IPS-15b (cell line): ENCODE data around the gene LRMDA.

Experiments
- H3K27me3 ChIP-seq: one replicate; pipeline ENCODE4 v1.6.1; 2013; ENCODE audit warnings: low read length; ENCODE audit not compliant: control insufficient read depth, insufficient read depth
- H3K36me3 ChIP-seq: one replicate; pipeline ENCODE4 v1.6.1; 2013; ENCODE audit warnings: low read length; ENCODE audit not compliant: control insufficient read depth, insufficient read depth
- H3K4me1 ChIP-seq: one replicate; pipeline ENCODE4 v1.6.1; 2013; ENCODE audit warnings: mild to moderate bottlenecking, low read length; ENCODE audit not compliant: control insufficient read depth, insufficient read depth
- H3K4me3 ChIP-seq: one replicate; pipeline ENCODE4 v1.5.1; 2013; ENCODE audit warnings: low read depth, low read length
- H3K9ac ChIP-seq: one replicate; pipeline ENCODE4 v1.6.1; 2013; ENCODE audit warnings: low read depth, mild to moderate bottlenecking, low read length
- H3K9me3 ChIP-seq: one replicate; pipeline ENCODE4 v1.6.1; 2013; ENCODE audit warnings: mild to moderate bottlenecking, low read length; ENCODE audit not compliant: control insufficient read depth, insufficient read depth

Gene LRMDA

GRCh38 chr10:76309741-76310587 lies 878.5 kb downstream of the LRMDA start:
- H3K36me3 ChIP-seq: no peaks in the 10 kb centered on the region
- H3K27me3 ChIP-seq: no peaks in the 10 kb centered on the region
- no peak overlapping the region for H3K4me3 ChIP-seq
- H3K9ac ChIP-seq: no peak overlapping the region
- H3K9me3 ChIP-seq: no peaks in the 10 kb centered on the region
- peaks cover 2% of the 10 kb centered on the region for H3K4me1 ChIP-seq

GRCh38 chr10:76310588-76311080 lies 879.2 kb downstream of the LRMDA start:
- H3K4me1 ChIP-seq: peaks cover 2% of the 10 kb centered on the region
- H3K36me3 ChIP-seq: no peaks in the 10 kb centered on the region
- no peak overlapping the region for H3K9ac ChIP-seq

GRCh38 chr10:76311752-76312636 lies 880.6 kb downstream of the LRMDA start:
- no peaks in the 10 kb centered on the region for H3K36me3 ChIP-seq
- H3K9ac ChIP-seq: no peak overlapping the region
- no peaks in the 10 kb centered on the region for H3K27me3 ChIP-seq
- H3K4me3 ChIP-seq: no peak overlapping the region
- no peaks in the 10 kb centered on the region for H3K9me3 ChIP-seq
- peaks cover 2% of the 10 kb centered on the region for H3K4me1 ChIP-seq

More at GRCh38 chr10:76310588-76311080, 879.2 kb downstream of the LRMDA start:
- Histone ChIP-seq H3K9me3 (no peaks in the 10 kb centered on the region), H3K4me3 (no peak overlapping the region), H3K27me3 (no peaks in the 10 kb centered on the region)

GRCh38 chr10:76315240-76315639 lies 883.8 kb downstream of the LRMDA start:
- Histone ChIP-seq H3K4me1 (peaks cover 2% of the 10 kb centered on the region), H3K4me3 (peak overlapping the region; percentile 32), H3K36me3 (no peaks in the 10 kb centered on the region), H3K27me3 (no peaks in the 10 kb centered on the region), H3K9me3 (no peaks in the 10 kb centered on the region), H3K9ac (no peak overlapping the region)

- H3K27me3 ChIP-seq: no peaks in the 10 kb centered on the region
- no peaks in the 10 kb centered on the region for H3K9me3 ChIP-seq
- no peak overlapping the region for H3K9ac ChIP-seq
- no peak overlapping the region for H3K4me3 ChIP-seq
- no peaks in the 10 kb centered on the region for H3K4me1 ChIP-seq
- no peaks in the 10 kb centered on the region for H3K36me3 ChIP-seq
These were observed 884.8 kb downstream of the LRMDA start for GRCh38 chr10:76316234-76316633.

- no peaks in the 10 kb centered on the region for H3K27me3 ChIP-seq
- H3K9me3 ChIP-seq: no peaks in the 10 kb centered on the region
- no peak overlapping the region for H3K9ac ChIP-seq
- H3K4me3 ChIP-seq: no peak overlapping the region
- no peaks in the 10 kb centered on the region for H3K36me3 ChIP-seq
- no peaks in the 10 kb centered on the region for H3K4me1 ChIP-seq
These were observed 885.7 kb downstream of the LRMDA start for GRCh38 chr10:76317078-76317477.

GRCh38 chr10:76318211-76318610 lies 886.8 kb downstream of the LRMDA start:
- Histone ChIP-seq H3K9ac (no peak overlapping the region), H3K36me3 (no peaks in the 10 kb centered on the region), H3K4me3 (no peak overlapping the region), H3K4me1 (no peaks in the 10 kb centered on the region), H3K27me3 (no peaks in the 10 kb centered on the region), H3K9me3 (no peaks in the 10 kb centered on the region)

GRCh38 chr10:76319661-76320060 lies 888.2 kb downstream of the LRMDA start:
- Histone ChIP-seq H3K4me1 (no peaks in the 10 kb centered on the region), H3K4me3 (no peak overlapping the region), H3K9ac (no peak overlapping the region), H3K27me3 (no peaks in the 10 kb centered on the region), H3K36me3 (no peaks in the 10 kb centered on the region), H3K9me3 (no peaks in the 10 kb centered on the region)

- Histone ChIP-seq H3K4me1 (no peaks in the 10 kb centered on the region), H3K9me3 (no peaks in the 10 kb centered on the region), H3K27me3 (no peaks in the 10 kb centered on the region), H3K9ac (no peak overlapping the region), H3K4me3 (no peak overlapping the region), H3K36me3 (no peaks in the 10 kb centered on the region)
These were observed 892.9 kb downstream of the LRMDA start for GRCh38 chr10:76324283-76324682.

- Histone ChIP-seq H3K4me1 (no peaks in the 10 kb centered on the region), H3K9ac (no peak overlapping the region), H3K9me3 (no peaks in the 10 kb centered on the region), H3K27me3 (no peaks in the 10 kb centered on the region), H3K4me3 (no peak overlapping the region), H3K36me3 (no peaks in the 10 kb centered on the region)
These were observed 896.0 kb downstream of the LRMDA start for GRCh38 chr10:76327441-76327840.

- Histone ChIP-seq H3K36me3 (no peaks in the 10 kb centered on the region), H3K9ac (no peak overlapping the region), H3K4me1 (no peaks in the 10 kb centered on the region), H3K4me3 (no peak overlapping the region), H3K9me3 (no peaks in the 10 kb centered on the region), H3K27me3 (no peaks in the 10 kb centered on the region)
These were observed 896.9 kb downstream of the LRMDA start for GRCh38 chr10:76328348-76328747.
